ENCODE data around the gene SCO1.
"Not testable (repeated sequence)": the region's sequence is repeated elsewhere in the genome, so short reads cannot be mapped to it uniquely, and the experiment has no call there.

The SCO1 gene

DNA sequence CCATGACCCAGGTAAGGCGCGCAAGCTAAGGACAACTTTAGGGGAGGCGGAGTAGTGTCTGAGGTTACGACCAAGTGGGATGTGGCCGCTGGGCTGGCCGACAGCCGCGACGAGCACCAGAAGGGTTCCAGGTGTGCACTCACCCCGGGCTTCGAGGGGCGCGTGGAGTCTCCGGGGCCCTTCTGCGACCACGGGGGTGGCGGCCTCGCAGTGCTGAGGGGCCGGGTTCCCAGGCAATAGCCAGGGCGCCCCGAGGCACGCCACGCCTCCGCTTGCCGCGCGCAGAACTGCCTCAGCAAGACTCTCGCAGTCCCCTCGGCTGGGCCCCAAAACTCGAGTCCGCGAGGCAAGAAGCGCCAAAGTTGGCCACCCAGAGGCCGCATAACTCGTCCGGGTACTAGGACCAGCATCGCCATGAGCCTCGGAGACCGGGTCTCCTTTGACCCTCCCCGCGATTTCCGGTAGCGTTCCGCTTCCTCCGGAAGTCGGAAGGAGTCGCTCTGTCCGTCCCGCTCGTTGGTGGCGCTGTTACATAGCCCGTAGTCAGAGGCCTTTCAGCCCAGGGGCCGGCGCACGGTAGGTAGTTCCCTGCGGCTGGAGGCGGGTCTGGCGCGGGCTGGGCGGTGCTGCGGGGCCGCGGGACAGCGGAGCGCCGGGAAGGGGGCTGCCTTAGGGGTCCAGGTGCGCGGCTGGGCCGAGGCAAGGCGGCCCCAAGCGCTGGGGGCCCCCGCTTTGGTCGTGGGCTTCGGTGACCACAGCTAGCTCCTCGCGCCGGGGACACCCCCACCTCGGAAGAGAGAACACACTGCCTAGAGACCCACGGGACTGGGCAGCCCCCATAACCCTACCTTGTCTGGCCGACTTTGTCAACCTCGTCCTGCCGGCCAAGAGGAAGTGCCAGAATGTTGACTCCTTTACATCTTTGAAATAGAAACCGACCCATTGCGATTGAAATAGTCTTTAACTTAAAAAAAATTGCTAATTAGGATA, at the start of gene SCO1, which contains the start of gene ADPRM:
TSS of gene SCO1 (minus strand) at position 442 of the 990 bp plus-strand sequence. CDS start at position 416, 26 bp downstream.
TSS of gene ADPRM (plus strand) at position 503 of the 990 bp plus-strand sequence. CDS start 7,333 bp downstream, outside the sequence.
- peak; percentile 84 to 95 for DNase-seq

- DNase-seq: no peak
Measured at GRCh38 chr17:10745231-10745630, 47.9 kb upstream of the SCO1 start.

- DNase-seq: no peak
Measured at GRCh38 chr17:10744501-10745000, 47.2 kb upstream of the SCO1 start.

GRCh38 chr17:10743316-10744009, 46.1 kb upstream of the SCO1 start:
- no peak for DNase-seq

- no peak for DNase-seq
Measured at GRCh38 chr17:10742431-10742830, 45.1 kb upstream of the SCO1 start.

- DNase-seq: no peak
Measured at GRCh38 chr17:10741416-10742135, 44.2 kb upstream of the SCO1 start.

- DNase-seq: no peak
Measured at GRCh38 chr17:10739386-10739785, 42.1 kb upstream of the SCO1 start.

- DNase-seq: no peak
Measured at GRCh38 chr17:10738521-10739258, 41.4 kb upstream of the SCO1 start.

- DNase-seq: no peak
Measured at GRCh38 chr17:10737736-10738135, 40.4 kb upstream of the SCO1 start.

GRCh38 chr17:10737168-10737622, 39.9 kb upstream of the SCO1 start:
- DNase-seq: peak; percentile 15 to 52

DNA sequence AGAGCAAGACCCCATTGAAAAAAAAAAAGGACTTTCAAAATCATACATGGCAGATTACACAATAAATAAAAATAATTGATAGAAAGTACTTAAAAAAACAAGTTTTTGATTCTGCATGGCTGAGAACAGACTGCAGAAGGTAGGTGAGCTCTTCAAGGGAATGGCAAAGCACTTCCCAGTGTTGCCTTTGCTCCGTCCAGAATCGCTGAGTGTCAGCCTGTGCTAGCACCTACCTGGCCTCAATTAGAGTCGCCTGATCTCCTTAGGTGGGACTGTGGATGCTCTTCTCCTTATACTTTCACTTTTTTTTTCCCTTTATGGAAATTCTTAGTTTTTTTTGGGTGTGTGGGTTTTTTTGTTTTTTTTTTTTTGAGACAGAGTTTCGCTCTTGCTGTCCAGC, 38.5 kb upstream of the SCO1 start:
- DNase-seq: no peak

DNA sequence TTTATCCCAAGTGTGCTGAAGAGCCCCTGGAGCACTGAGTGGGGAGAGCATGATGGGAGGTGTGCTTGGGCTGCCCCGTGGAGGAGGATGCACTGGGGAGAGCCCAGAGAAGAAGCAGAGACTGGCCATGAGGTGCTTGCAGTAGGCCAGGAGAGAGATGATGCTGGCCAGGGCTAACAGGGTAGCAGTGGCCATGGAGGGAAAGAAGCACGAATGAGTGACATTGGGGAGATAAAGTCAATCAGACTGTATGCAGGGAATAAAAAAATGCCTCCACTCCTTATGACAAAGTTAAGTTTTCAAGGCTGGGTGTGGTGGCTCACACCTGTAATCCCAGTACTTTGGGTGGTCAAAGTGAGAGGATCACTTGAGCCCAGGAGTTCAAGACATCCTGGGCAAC, 37.9 kb upstream of the SCO1 start:
- no peak for DNase-seq

DNA sequence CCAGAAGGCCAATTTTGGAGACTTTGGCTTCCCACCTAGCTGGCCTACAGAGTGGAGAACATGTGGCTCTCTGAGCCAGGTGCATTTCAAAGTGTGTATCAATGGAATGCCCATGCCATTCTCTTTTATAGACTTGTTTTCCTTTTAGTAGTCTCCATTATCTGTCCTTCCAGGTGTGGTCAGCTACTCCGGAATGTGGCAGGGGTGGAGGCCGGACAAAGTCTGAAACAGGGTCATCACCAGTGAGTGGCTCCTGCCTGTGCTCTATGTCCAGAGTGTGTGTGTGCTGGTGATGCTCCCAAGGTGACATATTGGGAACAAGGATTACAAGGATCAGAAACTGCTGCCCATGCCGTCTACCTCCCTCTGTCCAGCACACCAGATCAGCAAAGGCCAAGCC, 36.3 kb upstream of the SCO1 start:
- no peak for DNase-seq

- DNase-seq: not testable (repeated sequence)
Measured at GRCh38 chr17:10732121-10732520, 34.8 kb upstream of the SCO1 start.

GRCh38 chr17:10731408-10731879, 34.1 kb upstream of the SCO1 start:
- no peak for DNase-seq

DNA sequence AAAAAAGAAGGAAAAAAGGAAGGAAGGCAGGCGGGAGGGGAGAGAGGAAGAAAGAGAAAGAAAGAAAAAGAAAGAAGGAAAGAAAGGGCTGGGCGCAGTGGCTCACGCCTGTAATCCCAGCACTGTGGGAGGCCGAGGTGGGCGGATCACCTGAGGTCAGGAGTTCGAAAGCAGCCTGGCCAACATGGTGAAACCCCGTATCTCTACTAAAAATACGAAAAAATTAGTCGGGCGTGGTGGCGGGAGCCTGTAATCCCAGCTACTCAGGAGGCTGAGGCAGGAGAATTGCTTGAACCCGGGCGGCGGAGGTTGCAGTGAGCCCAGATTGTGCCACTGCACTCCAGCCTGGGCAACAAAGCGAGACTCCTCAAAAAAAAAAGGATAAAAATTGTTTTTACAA, 32.9 kb upstream of the SCO1 start:
- DNase-seq: not testable (repeated sequence)

DNA sequence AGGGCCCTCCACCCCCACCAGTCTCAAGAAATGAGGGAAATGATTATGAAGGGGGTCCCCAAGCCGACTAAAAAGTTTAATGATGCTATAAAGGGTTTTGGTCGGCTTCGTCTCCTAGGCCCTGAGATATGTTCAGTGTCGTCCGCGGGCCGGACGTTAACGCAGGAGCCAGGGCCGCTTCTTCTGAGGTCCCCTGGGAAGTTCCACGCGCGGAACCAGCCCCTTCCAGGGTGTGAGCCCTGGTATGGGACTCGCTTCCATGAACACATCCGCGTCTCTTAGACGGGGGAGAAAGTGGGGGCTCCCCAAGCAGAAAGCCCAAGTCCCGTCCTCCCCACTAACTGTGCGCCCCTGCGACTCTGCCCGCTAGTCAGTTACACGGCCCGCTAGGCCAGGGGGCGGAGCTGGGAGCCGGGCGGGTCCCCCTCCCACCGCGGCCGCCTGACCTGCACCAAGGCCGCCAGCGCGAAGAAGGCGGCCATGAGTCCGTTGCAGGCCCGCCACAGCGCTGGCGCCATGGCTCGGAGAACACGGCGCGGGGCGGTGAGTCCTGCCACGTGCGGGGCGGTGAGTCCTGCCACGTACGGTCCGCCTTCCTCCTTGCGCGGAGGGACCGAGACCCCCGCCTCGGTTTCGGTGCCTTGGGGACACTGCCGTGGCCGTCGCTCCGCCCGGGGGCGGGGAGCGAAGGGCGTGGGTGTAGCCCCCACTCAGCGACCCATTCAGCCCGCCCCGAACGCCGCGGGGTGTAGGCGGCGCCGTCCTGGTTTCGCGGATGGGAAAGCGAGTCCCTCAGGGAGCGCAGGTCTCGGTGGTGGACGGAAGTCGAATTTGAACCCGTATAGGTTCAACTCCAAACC, 32.2 kb upstream of the SCO1 start, which contains the start of gene TMEM220:
TSS of gene TMEM220 (minus strand) at position 690 of the 860 bp plus-strand sequence. CDS start at position 518, 172 bp downstream.
- DNase-seq: peak in 1 of 2 experiments; percentile 51

- no peak for DNase-seq
Measured at GRCh38 chr17:10728331-10728892, 31.1 kb upstream of the SCO1 start.

- DNase-seq: no peak
Measured at GRCh38 chr17:10727192-10727591, 29.9 kb upstream of the SCO1 start.

- no peak for DNase-seq
Measured at GRCh38 chr17:10726196-10726595, 28.9 kb upstream of the SCO1 start.

Data from NCI-H526 (cell line).